HEK293 (cell line): ENCODE data around the gene PRKD3.

Source experiments
- WT1 ChIP-seq: fragments of 450-650 bp; formaldehyde crosslinking; IDR thresholded peaks from 2 replicates; pipeline ENCODE4 v1.5.1; 2016; ENCODE audit warnings: missing biosample characterization, missing genetic modification characterization
- ZNF274 ChIP-seq, 2 experiments: fragments of 200-500 bp in 1 of 2; fragments of 450-650 bp in 1 of 2; sonication (Bioruptor generic) in 1 of 2; formaldehyde crosslinking in 1 of 2; IDR thresholded peaks; 2 replicates each; pipeline versions ENCODE4 v1.5.1 to v1.6.1; 2014 to 2016; ENCODE audit warnings: borderline replicate concordance in 1 of 2, inconsistent platforms in 1 of 2, low read length in 1 of 2, missing biosample characterization in 1 of 2, missing genetic modification characterization in 1 of 2

DNA sequence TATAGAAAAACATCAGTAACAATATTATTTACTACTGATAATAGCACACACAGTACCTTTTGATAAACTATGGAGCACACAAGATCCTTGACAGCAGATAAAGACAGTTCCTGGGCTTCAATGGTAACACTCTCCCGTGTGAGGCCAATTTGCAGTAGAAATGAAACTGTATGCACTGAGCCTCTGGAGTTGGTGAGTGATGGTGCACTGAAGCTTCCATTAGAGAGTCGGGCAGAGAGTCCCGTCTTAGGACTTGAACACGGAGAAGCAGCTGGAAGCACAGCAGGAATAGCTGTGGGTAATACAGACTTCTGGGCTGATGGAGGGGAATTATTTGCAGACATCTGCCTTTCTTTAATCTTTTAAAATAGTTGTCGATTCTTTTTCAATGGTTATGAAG, 8.5 kb downstream of the PRKD3 start:
- TF ChIP-seq ZNF274 (IDR thresholded peaks at IDR 0.05; ENCODE audit: low read length): no peak
- TF ChIP-seq ZNF274 (tag by site-specific recombination; IDR thresholded peaks at IDR 0.05; ENCODE audit: borderline replicate concordance): no peak
- no peak for TF ChIP-seq WT1 (tag by site-specific recombination)
